Karpas-422 (cell line): ENCODE results near the gene TAF13. TPM values are rescaled to one million over a fixed set of nuclear protein-coding genes. Genes with fewer than 3 reads are reported as not detected.

Experiments
- DNase-seq: peaks from one replicate; pipeline ENCODE4 v3.0.0-alpha.2; 2015
- H2AFZ ChIP-seq: fragments of 200-600 bp; sonication (generic); 2 replicates; pipeline ENCODE4 v1.6.1; 2014; ENCODE audit warnings: antibody characterized with exemption, low read length, mixed read lengths
- H3K27ac ChIP-seq: fragments of 200-600 bp; sonication (generic); 2 replicates; pipeline ENCODE4 v1.5.1; 2014; ENCODE audit warnings: mild to moderate bottlenecking, low read length, moderate library complexity
- H3K27me3 ChIP-seq: fragments of 200-600 bp; sonication (generic); 2 replicates; pipeline ENCODE4 v1.6.1; 2014; ENCODE audit warnings: low read length, mixed read lengths
- H3K36me3 ChIP-seq: fragments of 200-600 bp; sonication (generic); 2 replicates; pipeline ENCODE4 v1.6.1; 2014; ENCODE audit warnings: low read length, mixed read lengths; ENCODE audit not compliant: insufficient read depth
- H3K4me1 ChIP-seq: fragments of 200-600 bp; sonication (generic); 2 replicates; pipeline ENCODE4 v1.6.1; 2014; ENCODE audit warnings: mild to moderate bottlenecking, low read length, mixed read lengths
- H3K4me2 ChIP-seq: fragments of 200-600 bp; sonication (generic); 2 replicates; pipeline ENCODE4 v1.6.1; 2014; ENCODE audit warnings: low read length, low read depth, mild to moderate bottlenecking; ENCODE audit not compliant: poor library complexity, severe bottlenecking
- H3K4me3 ChIP-seq: fragments of 200-600 bp; sonication (generic); 2 replicates; pipeline ENCODE4 v1.5.1; 2014; ENCODE audit warnings: mild to moderate bottlenecking, antibody characterized with exemption, low read length, mixed read lengths
- H3K79me2 ChIP-seq: fragments of 200-600 bp; sonication (generic); 2 replicates; pipeline ENCODE4 v1.6.1; 2014; ENCODE audit warnings: mild to moderate bottlenecking, low read length, mixed read lengths
- H3K9ac ChIP-seq: fragments of 200-600 bp; sonication (generic); 2 replicates; pipeline ENCODE4 v1.6.0; 2014; ENCODE audit warnings: low read length
- H3K9me2 ChIP-seq: fragments of 200-600 bp; sonication (generic), shearing (Covaris generic); replicated peaks from 2 replicates; pipeline ENCODE4 v1.6.0; 2014; ENCODE audit warnings: mild to moderate bottlenecking, low read length, moderate library complexity; ENCODE audit not compliant: insufficient read depth
- H3K9me3 ChIP-seq: fragments of 300-700, 200-600 bp; sonication (generic); 2 replicates; pipeline ENCODE4 v1.6.1; 2014; ENCODE audit warnings: low read length, mixed read lengths
- H4K20me1 ChIP-seq: fragments of 200-600 bp; sonication (generic); 2 replicates; pipeline ENCODE4 v1.6.1; 2014; ENCODE audit warnings: mild to moderate bottlenecking, antibody characterized with exemption, low read length, low read depth; ENCODE audit not compliant: insufficient read depth
- total RNA-seq: library from RNA; depleted of rRNA; stranded (reverse); fragments of >200 nt; shearing (Covaris generic); gene quantifications from 2 replicates; pipeline ENCODE4 v1.2.3, GENCODE V29; 2014; ENCODE audit warnings: low replicate concordance

TAF13 gene
- total RNA-seq, 1 experiment from 2014 or later = 17.8 TPM

DNA sequence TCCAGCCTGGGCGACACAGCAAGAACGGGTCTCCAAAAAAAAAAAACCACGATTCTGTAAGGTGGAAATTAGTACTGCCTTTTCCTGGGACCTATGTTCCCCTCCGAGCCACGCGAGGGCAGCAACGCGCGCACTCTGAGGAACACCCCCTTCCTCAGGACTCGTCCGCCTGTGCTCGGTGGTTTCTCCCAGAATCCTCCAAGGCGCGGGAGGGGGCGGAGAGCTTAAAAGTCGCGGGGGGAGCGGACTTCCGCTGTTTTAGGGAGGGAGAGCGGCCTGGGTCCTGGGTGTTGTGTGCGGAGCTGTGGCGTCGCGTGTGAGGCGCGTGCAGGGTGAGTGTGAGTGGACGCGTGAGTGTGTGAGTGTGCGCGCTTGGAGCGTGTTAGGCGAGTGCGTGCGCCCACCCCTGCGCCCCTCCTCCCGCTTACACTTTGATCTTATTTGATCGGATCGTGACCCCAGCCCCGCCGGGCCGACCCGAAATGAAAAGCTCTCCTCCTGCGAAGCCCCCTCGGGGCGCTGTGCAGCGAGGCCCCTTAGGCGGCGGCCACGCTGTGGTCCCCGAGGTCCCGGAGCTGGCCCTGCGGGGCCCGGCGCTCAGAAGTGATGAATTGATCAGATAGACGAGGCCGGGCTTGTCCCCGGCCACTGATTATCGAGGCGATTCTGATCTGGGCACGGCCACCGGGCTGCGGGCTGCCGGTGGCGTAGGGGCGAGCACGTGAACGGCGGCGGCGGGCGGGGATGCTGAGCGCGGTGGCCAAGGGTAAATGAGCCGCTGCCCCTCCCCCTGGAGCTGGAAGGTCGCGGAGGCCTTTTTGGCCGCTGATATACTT, 24.4 kb upstream of the TAF13 start:
- peak overlapping the region; percentile 100 for H3K9ac ChIP-seq
- peaks cover 11% of the 10 kb centered on the region for H3K36me3 ChIP-seq
- H3K9me2 ChIP-seq = no peaks in the 10 kb centered on the region
- H2AFZ ChIP-seq = peak overlapping the region; percentile 92; the same call in 1 of the 2 replicates
- peaks cover 18% of the 10 kb centered on the region for H4K20me1 ChIP-seq
- no peaks in the 10 kb centered on the region for H3K27me3 ChIP-seq
- H3K27ac ChIP-seq = peak overlapping the region; percentile 70
- peak; percentile 99 for DNase-seq
- H3K4me2 ChIP-seq = peak overlapping the region; percentile 96
- H3K4me1 ChIP-seq = peaks cover 17% of the 10 kb centered on the region
- H3K4me3 ChIP-seq = peak overlapping the region; percentile 99
- no peaks in the 10 kb centered on the region for H3K9me3 ChIP-seq
- peaks cover 19% of the 10 kb centered on the region for H3K79me2 ChIP-seq

DNA sequence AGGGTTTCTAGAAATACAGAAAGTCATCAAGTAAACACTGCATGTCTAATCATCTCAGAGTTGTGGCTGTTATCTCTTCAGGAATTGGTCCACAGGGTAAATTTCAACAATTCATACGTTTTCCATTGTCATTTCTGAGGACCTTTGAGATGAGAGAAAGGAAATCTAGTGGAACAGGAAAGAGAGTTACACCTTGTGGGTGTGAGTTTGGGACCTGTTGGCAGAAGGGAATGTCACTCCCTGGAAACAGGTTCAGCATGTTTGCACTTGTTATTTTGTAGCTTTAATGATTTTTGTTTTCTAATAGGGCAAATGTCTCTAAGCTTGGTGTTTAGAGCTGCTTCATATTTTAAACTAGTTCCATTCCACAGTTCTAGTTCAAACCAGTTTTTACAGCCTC, 20.3 kb upstream of the TAF13 start:
- Histone ChIP-seq H3K27me3 (no peaks in the 10 kb centered on the region), H2AFZ (no peak overlapping the region), H3K36me3 (peaks cover 6% of the 10 kb centered on the region), H3K9me3 (no peaks in the 10 kb centered on the region), H3K9me2 (no peaks in the 10 kb centered on the region), H4K20me1 (peaks cover 10% of the 10 kb centered on the region), H3K4me2 (no peak overlapping the region), H3K9ac (no peak overlapping the region), H3K79me2 (peaks cover 51% of the 10 kb centered on the region), H3K4me1 (peaks cover 24% of the 10 kb centered on the region), H3K4me3 (no peak overlapping the region), H3K27ac (no peak overlapping the region; the same call in 1 of the 2 replicates)
- DNase-seq = no peak

DNA sequence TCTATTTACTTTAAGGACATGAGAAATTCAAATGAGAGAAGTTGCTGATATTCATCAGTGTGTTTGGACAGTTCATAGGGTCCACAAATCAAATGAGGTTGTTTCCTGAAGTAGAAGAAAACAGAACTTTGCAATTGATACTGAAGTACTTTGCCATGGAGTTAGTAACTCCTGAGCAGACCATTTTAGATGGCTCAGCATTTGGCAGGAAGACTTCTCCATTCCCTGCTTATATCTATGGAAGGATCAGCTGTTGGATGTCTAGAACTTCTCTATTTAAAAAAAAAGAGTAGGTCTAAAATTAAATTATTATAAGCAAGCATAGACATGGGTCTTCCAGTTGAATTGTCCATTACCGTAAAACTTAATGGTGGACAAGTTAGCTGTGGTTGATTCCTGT, 19.8 kb upstream of the TAF13 start:
- H3K4me1 ChIP-seq = peaks cover 22% of the 10 kb centered on the region
- no peak overlapping the region for H3K4me3 ChIP-seq
- H3K9ac ChIP-seq = no peak overlapping the region
- H3K36me3 ChIP-seq = peaks cover 1% of the 10 kb centered on the region
- H4K20me1 ChIP-seq = peaks cover 5% of the 10 kb centered on the region; the same call in 1 of the 2 replicates
- H3K27me3 ChIP-seq = no peaks in the 10 kb centered on the region
- H3K9me2 ChIP-seq = no peaks in the 10 kb centered on the region
- H2AFZ ChIP-seq = no peak overlapping the region
- no peak overlapping the region for H3K27ac ChIP-seq
- no peak for DNase-seq
- no peaks in the 10 kb centered on the region for H3K9me3 ChIP-seq
- no peak overlapping the region for H3K4me2 ChIP-seq
- H3K79me2 ChIP-seq = peaks cover 49% of the 10 kb centered on the region

DNA sequence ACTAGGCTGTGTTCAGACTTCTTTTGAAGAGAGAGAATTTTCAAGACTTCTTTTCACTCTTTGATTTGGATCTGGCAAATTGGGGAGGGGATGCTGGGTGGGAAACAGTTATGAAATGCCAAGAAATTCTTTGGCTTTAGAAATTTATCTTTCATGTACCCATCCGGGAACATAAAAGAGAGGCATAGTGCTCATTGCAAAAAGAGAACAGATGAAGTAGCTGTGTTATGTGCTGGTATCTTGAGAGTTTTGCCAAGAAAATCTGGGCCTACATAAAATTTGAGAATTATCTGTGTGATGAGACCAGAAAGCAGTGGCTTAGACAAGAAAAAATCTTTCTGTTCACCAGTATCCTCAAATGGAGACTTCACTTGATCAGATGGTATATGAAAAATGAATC, 19.1 kb upstream of the TAF13 start:
- H3K9ac ChIP-seq = no peak overlapping the region
- no peaks in the 10 kb centered on the region; the same call in 1 of the 2 replicates for H3K36me3 ChIP-seq
- no peak overlapping the region for H2AFZ ChIP-seq
- no peak overlapping the region for H3K4me3 ChIP-seq
- no peaks in the 10 kb centered on the region for H4K20me1 ChIP-seq
- no peak overlapping the region for H3K4me2 ChIP-seq
- H3K79me2 ChIP-seq = peaks cover 49% of the 10 kb centered on the region
- H3K27ac ChIP-seq = no peak overlapping the region
- H3K4me1 ChIP-seq = peaks cover 27% of the 10 kb centered on the region
- no peaks in the 10 kb centered on the region for H3K9me2 ChIP-seq
- no peak for DNase-seq
- no peaks in the 10 kb centered on the region for H3K27me3 ChIP-seq
- no peaks in the 10 kb centered on the region for H3K9me3 ChIP-seq

DNA sequence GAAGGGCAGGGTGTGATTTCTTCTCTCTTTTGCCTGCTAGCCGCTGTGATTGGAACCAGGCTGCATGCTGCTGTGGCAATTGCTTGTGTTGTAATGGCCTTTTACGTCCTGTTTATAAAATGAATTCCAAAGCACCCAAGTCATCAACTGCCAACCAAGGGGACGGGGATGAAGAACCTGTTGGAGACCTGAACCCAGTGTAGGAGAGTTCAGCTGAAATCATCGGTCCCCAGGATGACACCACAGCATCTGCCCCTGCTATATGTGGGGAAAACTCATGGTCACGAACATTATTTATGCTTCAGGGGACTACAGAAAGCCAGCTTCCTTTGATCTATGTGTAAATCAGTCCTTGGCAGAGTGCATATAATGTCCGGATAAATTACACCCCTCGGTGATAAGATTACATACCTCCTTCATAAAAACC, 18.6 kb upstream of the TAF13 start:
- Histone ChIP-seq H3K27ac (no peak overlapping the region), H4K20me1 (no peaks in the 10 kb centered on the region), H3K79me2 (peaks cover 52% of the 10 kb centered on the region), H3K9me2 (no peaks in the 10 kb centered on the region), H3K4me2 (no peak overlapping the region), H3K9me3 (no peaks in the 10 kb centered on the region), H3K4me1 (peaks cover 29% of the 10 kb centered on the region), H3K4me3 (no peak overlapping the region), H3K36me3 (no peaks in the 10 kb centered on the region; the same call in 1 of the 2 replicates), H3K9ac (no peak overlapping the region), H3K27me3 (no peaks in the 10 kb centered on the region), H2AFZ (no peak overlapping the region)
- DNase-seq = no peak

DNA sequence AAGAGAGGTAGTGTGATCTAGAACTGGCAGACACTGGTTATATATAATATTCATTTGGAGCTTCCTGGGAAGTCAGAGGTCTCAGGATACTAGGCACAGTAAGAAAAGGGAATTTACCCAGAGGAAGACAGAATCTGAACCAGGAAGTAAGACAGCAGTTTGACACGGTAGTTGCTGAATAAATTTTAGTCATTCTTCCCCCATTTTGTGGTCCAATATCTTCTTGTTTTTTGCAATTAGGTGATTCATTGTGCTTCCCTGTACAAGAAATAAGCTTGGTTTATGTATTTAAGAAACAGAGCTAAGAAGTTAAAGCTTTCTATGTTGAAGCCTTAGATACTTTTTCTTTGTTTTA, 16.0 kb upstream of the TAF13 start:
- Histone ChIP-seq H3K9me3 (no peaks in the 10 kb centered on the region), H3K9me2 (no peaks in the 10 kb centered on the region), H3K36me3 (no peaks in the 10 kb centered on the region; the same call in 1 of the 2 replicates), H3K27me3 (no peaks in the 10 kb centered on the region), H3K4me3 (peak overlapping the region; percentile 76), H3K79me2 (peaks cover 53% of the 10 kb centered on the region), H3K9ac (peak overlapping the region; percentile 77), H3K27ac (peak overlapping the region; percentile 58), H3K4me1 (peaks cover 29% of the 10 kb centered on the region), H2AFZ (no peak overlapping the region), H4K20me1 (no peaks in the 10 kb centered on the region), H3K4me2 (peak overlapping the region; percentile 83)
- peak; percentile 56 for DNase-seq

DNA sequence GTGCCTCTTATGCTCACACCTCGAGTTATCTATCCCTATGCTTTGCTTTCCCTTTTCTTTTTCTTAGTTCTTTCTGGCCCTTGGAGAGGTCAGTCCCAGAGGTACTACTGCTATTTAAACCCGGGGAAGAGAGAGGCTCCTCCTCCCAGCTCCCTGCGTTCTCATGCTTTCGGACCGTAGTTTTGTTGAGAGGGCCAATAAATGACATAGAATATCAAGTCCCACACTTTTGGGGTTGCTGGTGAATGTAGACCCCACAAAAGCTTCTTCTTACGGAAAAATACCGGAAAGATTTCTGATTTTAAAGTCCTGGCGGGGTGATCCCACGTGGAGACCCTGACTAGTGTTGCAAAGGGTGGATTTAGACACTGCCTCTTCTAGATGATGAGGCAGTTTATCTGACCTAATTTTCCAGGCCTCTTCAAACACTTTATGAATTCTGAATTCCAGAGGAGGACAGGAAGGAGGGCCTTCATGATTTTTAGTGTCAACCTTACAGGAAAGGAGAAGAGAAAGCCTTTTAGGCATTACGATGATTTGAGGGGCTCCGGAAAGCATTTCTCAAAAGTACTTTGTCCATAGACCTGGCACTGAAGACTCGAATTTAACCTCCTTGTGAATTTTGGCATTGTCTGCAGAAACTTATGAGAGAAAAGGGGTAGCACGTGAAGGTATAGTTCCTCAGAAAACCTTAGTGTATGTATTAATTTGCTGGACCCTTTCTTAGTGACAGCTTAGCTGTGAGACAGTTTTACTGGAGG, 15.5 kb upstream of the TAF13 start:
- peak overlapping the region; percentile 85; the same call in 1 of the 2 replicates for H2AFZ ChIP-seq
- peak overlapping the region; percentile 83 for H3K4me2 ChIP-seq
- no peaks in the 10 kb centered on the region for H3K9me3 ChIP-seq
- no peaks in the 10 kb centered on the region; the same call in 1 of the 2 replicates for H3K36me3 ChIP-seq
- no peaks in the 10 kb centered on the region for H3K9me2 ChIP-seq
- DNase-seq = peak; percentile 82
- H3K27ac ChIP-seq = peak overlapping the region; percentile 58
- peak overlapping the region; percentile 77 for H3K9ac ChIP-seq
- peaks cover 28% of the 10 kb centered on the region for H3K4me1 ChIP-seq
- H3K4me3 ChIP-seq = peak overlapping the region; percentile 76
- peaks cover 53% of the 10 kb centered on the region for H3K79me2 ChIP-seq
- no peaks in the 10 kb centered on the region for H4K20me1 ChIP-seq
- no peaks in the 10 kb centered on the region for H3K27me3 ChIP-seq
